HG03159 (cell line): ENCODE results near the gene VASN.
"Not testable (repeated sequence)": the region's sequence is repeated elsewhere in the genome, so short reads cannot be mapped to it uniquely, and the experiment has no call there.

Source experiments
- ATAC-seq: cut with Tn5 transposase; IDR thresholded peaks from one replicate; pipeline ENCODE4 v1.9.1; 2021; ENCODE audit warnings: mild to moderate bottlenecking, moderate library complexity; ENCODE audit not compliant: unreplicated experiment

The VASN gene

GRCh38 chr16:4371357-4372000 lies at the start of gene VASN:
Gene VASN (plus strand): TSS chr16:4371848. CDS start chr16:4380878, 9,030 bp downstream.
- ATAC-seq = peak; percentile 62

GRCh38 chr16:4322121-4323052 lies 49.3 kb upstream of the VASN start:
- ATAC-seq = no peak

DNA sequence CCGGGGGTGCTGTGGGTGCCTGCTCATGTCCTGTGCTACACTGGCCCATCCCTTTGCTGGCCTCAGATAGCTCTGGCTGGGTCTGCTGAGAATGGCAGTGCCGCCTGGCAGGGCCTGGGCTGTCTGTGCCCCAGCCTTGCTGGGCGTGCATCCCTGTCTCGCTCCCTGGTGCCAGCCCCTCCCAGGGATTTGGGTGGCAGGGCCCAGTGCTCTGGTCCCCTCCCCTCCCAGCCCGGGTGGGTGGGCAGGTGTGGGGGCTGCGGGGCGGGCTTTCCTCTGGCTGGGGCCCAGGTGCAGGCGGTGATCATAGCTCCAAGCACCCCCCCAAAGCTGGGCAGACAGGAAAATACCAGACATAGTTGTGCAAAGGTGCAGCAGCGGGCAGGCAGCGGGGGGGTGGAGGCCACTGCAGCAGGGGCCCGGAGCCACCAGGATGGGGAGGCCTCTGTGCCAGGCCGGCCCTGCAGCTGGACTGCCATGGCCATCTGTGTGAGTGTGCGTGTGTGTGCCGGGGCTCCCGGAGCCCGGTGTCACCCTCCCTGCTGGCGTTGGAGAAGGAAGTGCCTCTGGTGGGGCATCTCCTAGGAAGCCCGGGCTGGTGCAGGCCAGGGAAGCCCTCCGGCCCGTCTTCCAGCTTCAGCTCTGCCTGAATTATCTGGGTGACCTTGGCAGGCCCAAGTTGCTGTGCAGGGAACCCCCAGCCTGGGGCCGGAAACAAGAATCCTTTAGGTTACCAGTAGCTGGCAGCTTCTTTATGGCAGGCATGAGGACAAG lies 48.4 kb upstream of the VASN start:
- no peak for ATAC-seq

GRCh38 chr16:4323845-4324488 lies 47.7 kb upstream of the VASN start:
- ATAC-seq = no peak

DNA sequence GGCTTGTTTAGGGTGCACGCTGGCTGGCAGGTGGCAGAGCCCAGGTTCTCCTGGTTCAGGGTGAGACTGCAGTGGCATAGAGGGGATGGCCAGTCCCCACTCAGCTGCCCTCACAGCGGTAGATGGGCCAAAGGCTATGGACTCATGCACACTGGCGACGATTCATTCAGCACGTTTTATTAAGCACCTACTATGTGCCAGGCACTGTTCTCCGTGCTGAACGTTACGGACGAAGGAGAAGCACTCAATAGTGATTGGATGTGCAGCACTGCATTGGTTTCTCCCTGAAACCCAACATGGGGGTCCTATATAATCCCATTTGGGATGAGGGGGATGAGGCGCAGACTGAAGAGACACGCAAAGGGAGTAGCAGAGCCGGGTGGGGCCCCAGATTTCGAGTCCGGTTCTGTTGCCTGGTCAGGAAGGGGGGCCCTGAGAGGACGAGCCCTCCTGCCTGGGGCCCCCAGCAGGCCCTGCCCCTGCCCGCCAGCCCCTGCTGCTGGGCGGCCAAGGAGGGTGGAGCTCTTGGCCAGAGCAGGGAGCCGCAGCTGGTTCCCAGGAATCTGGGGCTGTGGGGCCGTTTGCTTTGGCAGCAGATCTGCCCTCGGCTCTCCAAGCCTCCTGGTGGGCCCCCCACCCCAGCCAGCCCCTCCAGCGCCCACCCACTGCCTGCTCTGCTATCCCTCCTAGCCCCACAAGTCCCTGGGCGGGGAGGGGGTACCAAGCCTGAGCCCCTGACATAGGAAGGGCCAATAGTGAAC lies 47.0 kb upstream of the VASN start:
- ATAC-seq = no peak

GRCh38 chr16:4325253-4325758 lies 46.3 kb upstream of the VASN start:
- no peak for ATAC-seq

DNA sequence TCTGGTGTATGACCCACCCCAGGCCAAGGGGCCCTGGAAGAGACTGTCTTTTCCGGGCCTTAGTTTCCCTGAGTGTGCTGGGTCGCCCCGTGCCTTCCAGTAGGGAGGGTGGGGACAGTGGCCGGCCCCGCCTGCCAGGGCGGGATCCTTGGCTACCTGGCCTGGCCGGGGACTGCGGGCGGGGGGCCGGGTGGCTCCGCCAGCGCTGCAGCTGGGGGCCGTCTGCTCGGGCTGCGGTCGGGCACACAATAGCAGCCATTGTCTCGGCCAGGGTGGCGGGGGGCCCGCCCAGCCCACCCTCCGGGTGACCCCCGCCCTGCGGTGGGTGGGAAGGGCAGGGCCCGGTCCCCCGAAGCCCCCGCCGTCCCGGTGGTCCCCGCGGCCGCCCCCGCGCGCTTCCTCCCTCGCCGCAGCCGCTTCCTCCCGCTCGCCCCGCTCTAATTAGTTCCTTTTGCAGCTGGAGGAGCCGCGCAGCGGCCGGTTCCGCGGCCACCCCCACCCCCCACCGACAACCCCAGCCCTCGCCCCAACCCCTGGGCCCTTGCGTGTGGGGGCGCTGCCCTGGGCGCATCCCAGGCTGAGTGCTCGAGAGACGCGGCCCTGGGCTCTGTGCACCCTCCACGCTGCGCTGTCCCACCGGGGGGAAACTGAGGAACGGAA lies 44.1 kb upstream of the VASN start:
- ATAC-seq = no peak

DNA sequence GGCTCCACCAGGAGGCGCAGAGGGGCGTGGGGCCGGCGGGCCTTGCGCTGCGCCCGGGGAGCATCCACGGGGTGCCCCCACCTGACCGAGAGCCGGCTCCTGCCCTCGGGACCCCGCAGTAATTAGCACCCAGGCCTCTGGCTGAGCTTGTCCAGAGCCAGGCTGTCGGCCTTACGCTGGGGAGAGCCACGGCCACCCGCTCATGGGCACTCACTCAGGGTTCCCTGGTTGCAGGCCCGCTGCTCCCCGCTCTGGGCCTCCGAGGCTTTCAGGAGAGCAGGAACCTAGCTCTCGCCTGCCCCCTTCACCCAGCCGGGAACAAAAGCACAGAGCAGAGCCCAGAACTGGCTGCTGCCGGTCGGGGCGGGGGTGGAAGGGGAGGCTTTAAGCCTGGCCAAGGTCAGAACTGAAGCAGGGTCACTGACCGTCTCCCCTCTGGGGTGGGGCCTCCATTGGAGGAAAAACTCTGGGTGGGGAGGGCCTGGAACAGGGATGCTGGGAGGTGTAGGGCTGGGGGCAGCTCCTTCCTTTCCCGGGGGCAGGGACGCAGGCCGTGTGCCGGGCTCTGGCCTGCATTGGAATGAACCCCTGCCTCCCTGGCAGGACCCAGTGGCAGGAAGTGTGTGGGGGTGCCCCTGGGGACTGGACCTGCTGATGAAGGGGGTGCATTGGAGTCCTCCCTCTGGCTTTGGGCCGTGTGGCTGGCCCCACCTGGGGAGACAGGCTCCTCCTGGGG lies 43.4 kb upstream of the VASN start:
- no peak for ATAC-seq

- ATAC-seq = no peak
Observed at GRCh38 chr16:4328782-4329775, 42.6 kb upstream of the VASN start.

DNA sequence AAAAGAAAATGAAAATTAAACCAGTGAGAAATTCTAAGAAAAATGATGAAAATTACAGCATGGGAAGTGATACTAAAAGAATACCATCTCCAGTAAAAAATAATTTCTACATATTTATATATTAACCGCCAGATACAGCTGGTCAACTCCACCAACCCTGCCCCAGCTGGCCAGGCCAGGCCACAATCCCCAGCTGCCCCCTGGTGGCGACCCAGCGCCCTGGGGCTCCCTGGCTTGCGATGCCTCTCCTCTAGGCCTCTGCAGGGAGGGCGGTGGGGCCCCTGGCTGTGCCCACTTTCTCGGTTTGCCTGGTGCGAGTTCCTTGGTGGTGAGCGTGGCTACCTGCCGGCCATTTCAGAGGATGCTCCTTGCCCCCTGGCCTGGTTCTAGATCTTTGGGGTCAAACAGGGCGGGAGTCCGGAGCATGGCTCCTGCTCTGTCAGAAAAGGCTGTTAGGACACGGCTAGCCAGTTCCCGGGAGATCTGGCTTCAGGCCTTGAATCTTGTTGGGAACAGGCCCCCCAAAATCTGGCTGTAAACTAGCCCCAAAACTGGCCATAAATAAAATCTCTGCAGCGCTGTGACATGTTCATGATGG lies 41.3 kb upstream of the VASN start:
- no peak for ATAC-seq

DNA sequence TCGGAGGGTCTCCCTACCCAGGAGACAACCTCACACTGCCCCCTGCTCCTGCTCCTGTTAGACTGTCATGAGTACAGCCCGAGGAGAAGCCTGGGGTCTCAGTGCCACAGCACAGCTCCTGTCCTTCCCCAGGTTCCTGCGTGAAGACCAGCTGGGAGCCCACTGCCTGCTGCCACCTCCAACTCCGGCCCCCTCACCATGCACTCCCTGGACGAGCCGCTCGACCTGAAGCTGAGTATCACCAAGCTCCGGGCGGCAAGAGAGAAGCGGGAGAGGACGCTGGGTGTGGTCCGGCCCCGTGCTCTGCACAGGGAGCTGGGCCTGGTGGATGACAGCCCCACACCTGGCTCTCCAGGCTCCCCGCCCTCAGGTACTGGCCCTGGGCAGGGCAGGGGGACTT lies 39.6 kb upstream of the VASN start:
- ATAC-seq = no peak

DNA sequence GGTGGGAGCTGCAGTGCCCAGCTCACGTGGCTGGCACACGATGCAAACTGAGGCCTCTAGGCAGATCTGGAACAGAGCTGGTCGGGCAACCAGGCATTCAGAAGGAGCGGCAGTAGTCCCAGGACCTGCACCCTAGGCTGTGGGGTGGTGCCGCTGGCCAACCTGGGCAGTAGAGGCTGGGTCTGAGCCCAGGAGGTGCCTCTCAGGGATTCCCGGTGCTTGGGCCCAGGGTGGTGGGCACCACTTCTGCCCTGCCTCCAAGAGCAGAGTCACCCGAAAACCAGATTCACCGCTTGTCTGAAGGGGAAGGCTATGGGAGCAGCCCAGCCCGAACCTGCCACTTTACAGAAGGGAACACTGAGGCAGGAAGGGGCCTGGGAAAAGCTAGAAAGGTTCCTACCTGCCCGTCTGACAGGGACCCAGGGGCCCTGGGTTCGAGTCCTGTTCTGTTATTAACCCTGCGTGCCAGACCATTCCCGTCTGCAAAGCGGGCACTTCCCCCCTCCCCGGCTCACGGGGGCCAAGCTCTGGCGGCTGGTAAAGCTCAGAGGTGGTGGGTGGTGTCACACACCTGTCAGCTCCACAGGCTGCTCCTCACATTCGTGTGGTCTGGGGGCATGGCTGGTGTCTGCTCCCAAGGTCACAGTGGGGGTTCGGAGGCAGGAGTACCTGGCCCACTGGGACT lies 38.9 kb upstream of the VASN start:
- ATAC-seq = no peak

DNA sequence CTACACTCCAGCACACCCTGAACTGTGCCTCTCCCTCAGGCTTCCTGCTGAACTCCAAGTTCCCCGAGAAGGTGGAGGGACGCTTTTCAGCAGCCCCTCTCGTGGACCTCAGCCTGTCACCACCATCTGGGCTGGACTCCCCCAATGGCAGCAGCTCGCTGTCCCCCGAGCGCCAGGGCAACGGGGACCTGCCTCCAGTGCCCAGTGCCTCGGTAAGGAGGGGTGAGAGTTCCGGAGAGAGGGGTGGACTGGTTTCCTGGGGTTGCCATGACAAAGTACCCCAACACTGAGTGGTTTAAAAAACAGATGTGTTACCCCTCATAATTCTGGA lies 38.4 kb upstream of the VASN start:
- ATAC-seq = no peak

DNA sequence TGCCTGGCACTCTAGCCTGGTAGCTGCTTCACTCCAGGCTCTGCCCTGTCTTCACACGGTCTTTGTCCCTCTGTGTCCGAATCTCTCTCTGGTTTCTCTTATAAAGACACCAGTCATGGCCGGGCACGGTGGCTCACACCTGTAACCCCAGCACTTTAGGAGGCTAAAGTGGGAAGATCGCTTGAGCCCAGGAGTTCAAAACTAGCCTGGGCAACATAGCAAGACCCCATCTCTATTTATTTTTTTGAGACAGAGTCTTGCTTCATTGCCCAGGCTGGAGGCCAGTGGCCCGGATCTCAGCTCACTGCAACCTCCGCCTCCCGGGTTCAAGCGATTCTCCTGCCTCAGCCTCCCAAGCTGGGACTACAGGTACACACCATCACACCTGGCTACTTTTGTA lies 37.9 kb upstream of the VASN start:
- ATAC-seq = not testable (repeated sequence)

DNA sequence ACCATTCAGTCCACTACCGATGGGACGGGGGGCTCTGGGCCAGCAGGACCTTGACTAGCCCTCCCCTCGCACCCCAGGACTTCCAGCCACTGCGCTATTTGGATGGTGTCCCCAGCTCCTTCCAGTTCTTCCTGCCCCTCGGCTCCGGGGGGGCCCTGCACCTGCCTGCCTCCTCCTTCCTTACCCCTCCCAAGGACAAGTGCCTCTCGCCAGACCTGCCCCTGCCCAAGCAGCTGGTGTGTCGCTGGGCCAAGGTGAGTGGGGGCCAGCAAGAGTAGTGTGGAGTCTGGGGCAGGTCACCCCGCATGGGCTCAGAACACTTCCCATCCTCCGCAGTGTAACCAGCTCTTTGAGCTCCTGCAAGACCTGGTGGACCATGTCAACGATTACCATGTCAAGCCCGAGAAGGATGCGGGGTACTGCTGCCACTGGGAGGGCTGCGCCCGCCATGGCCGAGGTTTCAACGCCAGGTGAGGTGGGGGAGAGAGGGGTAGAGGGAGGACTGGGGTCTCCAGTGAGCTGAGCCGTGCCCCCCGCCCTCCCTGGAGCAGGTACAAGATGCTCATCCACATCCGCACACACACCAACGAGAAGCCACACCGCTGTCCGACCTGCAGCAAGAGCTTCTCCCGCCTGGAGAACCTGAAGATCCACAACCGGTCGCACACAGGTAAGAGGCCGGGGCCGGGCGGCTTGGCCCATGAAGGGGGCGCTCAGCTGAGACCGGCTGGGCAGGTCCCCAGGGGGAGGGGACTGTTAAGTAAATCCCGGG lies 36.7 kb upstream of the VASN start:
- ATAC-seq = no peak
